Tibial nerve (tissue), 4 donors: Measurements from ENCODE around the gene TBCCD1. TPM values are rescaled to one million over a fixed set of nuclear protein-coding genes. Genes with fewer than 3 reads are reported as not detected.
A peak's percentile ranks its signal among the peaks of the same experiment; 100 is the strongest.

Experiments
- DNase-seq, 2 donors: peaks; one replicate each; pipeline ENCODE4 v3.0.0-alpha.2; 2019; ENCODE audit warnings: low spot score in 2 of 2
- H3K27ac ChIP-seq, 4 donors: fragments of 200-600 bp; sonication (generic) in 3 of 4; one replicate each; pipeline ENCODE4 v1.5.1; 2017 to 2019; ENCODE audit warnings: mild to moderate bottlenecking in 1 of 4
- H3K27me3 ChIP-seq, 2 donors: fragments of 200-600 bp; sonication (generic) in 1 of 2; one replicate each; pipeline versions ENCODE4 v1.5.1 to v1.6.0; 2017 to 2019
- H3K36me3 ChIP-seq, 3 donors: fragments of 200-600 bp; sonication (generic); one replicate each; pipeline ENCODE4 v1.5.1; 2018 to 2019
- H3K4me1 ChIP-seq, 4 donors: fragments of 200-600 bp; sonication (generic) in 3 of 4; one replicate each; pipeline ENCODE4 v1.5.1; 2017 to 2019
- H3K4me3 ChIP-seq, 4 donors: fragments of 200-600 bp; sonication (generic) in 3 of 4; one replicate each; pipeline ENCODE4 v1.5.1; 2017 to 2019; ENCODE audit warnings: mild to moderate bottlenecking in 1 of 4, moderate library complexity in 1 of 4
- H3K9me3 ChIP-seq, 4 donors: fragments of 200-600 bp; sonication (generic) in 3 of 4; one replicate each; pipeline ENCODE4 v1.5.1; 2017 to 2019
- EP300 ChIP-seq, 2 donors: sonication (generic); formaldehyde crosslinking; IDR thresholded peaks; one replicate each; pipeline ENCODE4 v1.6.1; 2017; ENCODE audit warnings: antibody characterized with exemption in 2 of 2, mild to moderate bottlenecking in 1 of 2
- POLR2A ChIP-seq, 2 donors: fragments of 450-650 bp; IDR thresholded peaks; one replicate each; pipeline ENCODE4 v1.6.1; 2017; ENCODE audit warnings: antibody characterized with exemption in 2 of 2, mild to moderate bottlenecking in 2 of 2, moderate library complexity in 2 of 2
- WGBS, 2 donors: methylation state at CpG; one replicate each; pipeline ENCODE4 v1.1.5; 2018; 5-methylcytosine and 5-hydroxymethylcytosine counted together
- total RNA-seq, 4 donors: library from RNA; depleted of rRNA; stranded (reverse); fragments of >200 nt; gene quantifications; one replicate each; pipeline ENCODE4 v1.1.0, GENCODE V29; 2016
- TF ChIP-seq, protein P1 (sequence below), 5 experiments: fragments of 200-600 bp in 3 of 5; fragments of 450-650 bp in 2 of 5; sonication (generic) in 3 of 5; IDR thresholded peaks; one replicate each; pipeline ENCODE4 v1.5.1; 2016 to 2019; ENCODE audit warnings: antibody characterized with exemption in 5 of 5, mild to moderate bottlenecking in 3 of 5, moderate library complexity in 2 of 5

The TBCCD1 gene, protein sequence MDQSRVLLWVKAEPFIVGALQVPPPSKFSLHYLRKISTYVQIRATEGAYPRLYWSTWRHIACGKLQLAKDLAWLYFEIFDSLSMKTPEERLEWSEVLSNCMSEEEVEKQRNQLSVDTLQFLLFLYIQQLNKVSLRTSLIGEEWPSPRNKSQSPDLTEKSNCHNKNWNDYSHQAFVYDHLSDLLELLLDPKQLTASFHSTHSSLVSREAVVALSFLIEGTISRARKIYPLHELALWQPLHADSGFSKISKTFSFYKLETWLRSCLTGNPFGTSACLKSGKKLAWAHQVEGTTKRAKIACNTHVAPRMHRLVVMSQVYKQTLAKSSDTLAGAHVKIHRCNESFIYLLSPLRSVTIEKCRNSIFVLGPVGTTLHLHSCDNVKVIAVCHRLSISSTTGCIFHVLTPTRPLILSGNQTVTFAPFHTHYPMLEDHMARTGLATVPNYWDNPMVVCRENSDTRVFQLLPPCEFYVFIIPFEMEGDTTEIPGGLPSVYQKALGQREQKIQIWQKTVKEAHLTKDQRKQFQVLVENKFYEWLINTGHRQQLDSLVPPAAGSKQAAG
- 10 to 100 TPM; 10.5 to 17.0 (median 11.4) TPM for total RNA-seq

DNA sequence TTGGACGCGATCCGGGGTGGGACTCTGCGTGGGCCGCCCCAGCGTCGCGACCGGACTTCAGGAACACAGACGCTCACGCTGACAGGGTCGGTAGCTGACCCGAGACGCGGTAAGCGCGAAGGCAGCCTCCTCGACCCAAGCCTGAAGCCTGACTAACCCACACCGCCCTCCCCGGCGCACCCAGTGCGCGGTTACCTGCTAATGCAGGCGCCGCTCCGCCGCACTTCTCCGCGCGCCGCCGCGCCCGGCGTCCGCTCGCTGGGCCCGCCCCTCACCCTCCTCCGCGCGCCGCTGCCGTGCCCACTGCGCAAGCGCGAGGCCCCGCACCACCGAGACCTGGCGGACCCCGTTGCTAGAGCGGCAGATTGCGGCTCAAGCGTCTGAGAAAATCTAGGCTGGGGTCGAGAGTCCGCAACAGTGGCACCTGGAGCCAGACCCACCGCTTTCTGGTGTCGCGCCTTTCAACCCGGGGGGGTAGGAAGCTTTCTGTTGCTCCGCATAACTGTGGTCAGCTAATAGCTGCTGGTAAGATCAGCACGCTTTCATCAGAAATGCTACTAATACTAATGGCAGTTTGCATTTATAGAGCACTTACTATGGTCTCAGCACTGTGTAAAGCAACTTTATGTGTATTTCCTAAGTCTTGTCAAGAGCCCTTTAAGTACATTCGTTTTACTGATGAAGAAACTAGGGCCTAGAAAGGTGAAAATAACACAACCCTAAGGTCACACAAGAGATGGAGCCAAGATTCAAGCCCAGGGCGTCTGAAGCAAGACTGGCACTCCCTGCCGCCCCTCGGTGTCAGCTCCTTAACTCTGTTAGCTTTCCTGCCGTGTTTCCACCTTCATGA lies at the start of gene TBCCD1:
Gene TBCCD1, minus strand, starts transcription at position 268 of the 850 bp plus-strand sequence. CDS start 3,010 bp downstream, outside the sequence.
- 0 to 1% methylated on average over 27 to 48 of the region's 66 CpGs for WGBS, 2 donors
- no peaks in the 10 kb centered on the region for H3K27me3 ChIP-seq

DNA sequence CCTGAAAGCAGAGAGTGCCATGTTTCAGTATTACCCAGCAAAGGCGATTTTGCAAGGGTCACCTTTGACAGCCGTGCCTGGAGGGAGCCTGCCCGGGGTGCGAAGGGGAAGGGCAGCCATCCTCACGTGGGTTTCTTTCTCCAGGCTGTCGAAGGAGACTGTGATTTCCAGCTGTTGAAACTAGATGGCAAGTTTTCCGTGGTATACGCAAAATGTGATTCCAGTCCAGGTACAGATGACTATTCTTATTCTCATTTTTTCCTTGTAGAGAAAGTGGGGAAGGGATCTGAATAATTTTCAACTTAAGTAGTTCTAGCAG lies 49.1 kb upstream of the TBCCD1 start:
- H3K27me3 ChIP-seq = peaks cover 0 to 37% of the 10 kb centered on the region in 2 donors
- WGBS, 2 donors = 82 to 85% methylated on average over 8 of the region's 8 CpGs
- no peaks in the 10 kb centered on the region for H3K9me3 ChIP-seq
- H3K4me1 ChIP-seq = peaks cover 0 to 20% (median 2%) of the 10 kb centered on the region in 4 donors
- DNase-seq = no peak
- TF ChIP-seq, protein P1, sequence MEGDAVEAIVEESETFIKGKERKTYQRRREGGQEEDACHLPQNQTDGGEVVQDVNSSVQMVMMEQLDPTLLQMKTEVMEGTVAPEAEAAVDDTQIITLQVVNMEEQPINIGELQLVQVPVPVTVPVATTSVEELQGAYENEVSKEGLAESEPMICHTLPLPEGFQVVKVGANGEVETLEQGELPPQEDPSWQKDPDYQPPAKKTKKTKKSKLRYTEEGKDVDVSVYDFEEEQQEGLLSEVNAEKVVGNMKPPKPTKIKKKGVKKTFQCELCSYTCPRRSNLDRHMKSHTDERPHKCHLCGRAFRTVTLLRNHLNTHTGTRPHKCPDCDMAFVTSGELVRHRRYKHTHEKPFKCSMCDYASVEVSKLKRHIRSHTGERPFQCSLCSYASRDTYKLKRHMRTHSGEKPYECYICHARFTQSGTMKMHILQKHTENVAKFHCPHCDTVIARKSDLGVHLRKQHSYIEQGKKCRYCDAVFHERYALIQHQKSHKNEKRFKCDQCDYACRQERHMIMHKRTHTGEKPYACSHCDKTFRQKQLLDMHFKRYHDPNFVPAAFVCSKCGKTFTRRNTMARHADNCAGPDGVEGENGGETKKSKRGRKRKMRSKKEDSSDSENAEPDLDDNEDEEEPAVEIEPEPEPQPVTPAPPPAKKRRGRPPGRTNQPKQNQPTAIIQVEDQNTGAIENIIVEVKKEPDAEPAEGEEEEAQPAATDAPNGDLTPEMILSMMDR (IDR thresholded peaks at IDR 0.05) = no peak
- TF ChIP-seq EP300 (IDR thresholded peaks at IDR 0.05) = no peak
- no peak for TF ChIP-seq POLR2A (IDR thresholded peaks at IDR 0.05)
- no peak overlapping the region for H3K27ac ChIP-seq
- H3K36me3 ChIP-seq = no peaks in the 10 kb centered on the region
- H3K4me3 ChIP-seq = no peak overlapping the region

More for the DNA sequence above, at the start of gene TBCCD1:
- peak; percentile 76 to 81 for DNase-seq
- H3K27ac ChIP-seq = peak within 1 kb of the TSS; percentile 56 to 93 (median 86)
- no peaks in the 10 kb centered on the region for H3K9me3 ChIP-seq
- peaks cover 0 to 77% (median 21%) of the 10 kb centered on the region in 4 donors for H3K4me1 ChIP-seq
- TF ChIP-seq POLR2A (IDR thresholded peaks at IDR 0.05) (peak; percentile 87 to 92), EP300 (IDR thresholded peaks at IDR 0.05) (peak in 1 of 2 donors; percentile 89)
- TF ChIP-seq, protein P1 (IDR thresholded peaks at IDR 0.05) = no peak
- H3K4me3 ChIP-seq = peak within 1 kb of the TSS; percentile 77 to 92 (median 86)
- H3K36me3 ChIP-seq = peaks cover 0 to 5% (median 0%) of the 10 kb centered on the region in 3 donors

DNA sequence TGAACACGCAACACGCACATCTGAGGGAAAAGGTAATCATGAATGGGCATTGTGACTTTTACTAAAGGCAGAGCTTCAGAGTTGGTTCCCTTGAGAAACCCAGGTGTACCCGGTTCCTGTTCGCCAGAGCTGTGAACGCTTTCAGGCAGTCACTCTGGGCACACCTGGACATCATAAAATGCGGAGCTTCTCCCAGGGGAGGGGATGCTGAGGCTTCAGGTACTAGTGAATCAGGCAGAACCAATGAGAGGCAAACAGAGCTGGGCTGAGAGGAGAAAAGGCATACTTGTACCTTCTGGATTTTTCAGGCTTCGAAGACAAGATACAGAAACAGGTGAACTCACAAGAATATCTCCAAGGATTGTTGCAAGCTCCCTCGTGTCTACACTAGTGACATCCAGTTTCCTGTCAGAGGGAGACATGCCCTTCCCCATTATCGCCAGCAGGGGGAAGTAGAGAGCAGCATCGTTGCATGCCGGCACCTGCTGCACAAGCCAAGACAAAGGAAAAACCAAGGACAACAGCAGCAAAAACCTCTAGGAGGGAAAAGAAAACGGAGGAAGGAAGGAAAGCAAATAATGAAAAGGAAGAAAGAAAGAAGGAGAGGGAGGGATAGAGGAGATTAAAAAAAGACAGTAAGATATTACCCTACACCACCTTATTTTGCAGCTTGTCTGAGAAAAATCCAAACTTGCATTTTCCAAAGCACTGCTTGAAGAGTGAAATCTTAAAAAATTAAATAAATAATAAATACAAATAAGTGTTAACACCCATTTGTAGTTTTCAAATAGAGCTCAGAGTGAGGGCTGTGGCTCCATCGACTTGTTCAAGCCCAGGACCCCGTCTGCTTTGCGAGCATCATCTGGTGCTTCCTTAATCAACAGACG lies 47.7 kb upstream of the TBCCD1 start:
- Histone ChIP-seq H3K27me3 (peaks cover 0 to 37% of the 10 kb centered on the region in 2 donors), H3K27ac (no peak overlapping the region), H3K9me3 (no peaks in the 10 kb centered on the region), H3K4me3 (no peak overlapping the region), H3K4me1 (peaks cover 0 to 20% (median 2%) of the 10 kb centered on the region in 4 donors), H3K36me3 (no peaks in the 10 kb centered on the region)
- no peak for TF ChIP-seq POLR2A (IDR thresholded peaks at IDR 0.05)
- TF ChIP-seq, protein P1 (IDR thresholded peaks at IDR 0.05) = peak; percentile 80 to 96 (median 93)
- peak; percentile 54 to 79 for DNase-seq
- WGBS, 2 donors = 29 to 36% methylated on average over 16 of the region's 16 CpGs

DNA sequence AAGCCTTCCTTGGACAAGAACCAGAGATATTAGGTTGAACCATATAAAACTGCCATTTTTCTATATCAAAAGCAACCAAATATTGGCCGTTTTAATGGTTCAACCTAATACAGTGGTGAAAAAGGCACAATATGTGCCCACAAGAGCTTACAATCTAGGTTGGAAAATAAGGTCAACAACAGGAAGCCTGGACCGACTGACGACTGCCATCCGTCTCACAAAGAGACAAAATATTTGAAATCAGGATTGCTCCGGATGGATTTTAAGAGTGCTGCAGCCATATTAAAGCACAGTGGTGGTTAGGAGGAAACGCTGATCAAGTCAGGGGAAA lies 47.1 kb upstream of the TBCCD1 start:
- 52 to 57% methylated on average over 6 of the region's 6 CpGs for WGBS, 2 donors

More for the DNA sequence above, 47.1 kb upstream of the TBCCD1 start:
- H3K9me3 ChIP-seq = no peaks in the 10 kb centered on the region
- H3K27ac ChIP-seq = no peak overlapping the region
- no peak overlapping the region for H3K4me3 ChIP-seq
- DNase-seq = no peak
- H3K4me1 ChIP-seq = peaks cover 0 to 20% (median 2%) of the 10 kb centered on the region in 4 donors
- peaks cover 0 to 37% of the 10 kb centered on the region in 2 donors for H3K27me3 ChIP-seq
- TF ChIP-seq, protein P1 (IDR thresholded peaks at IDR 0.05) = no peak
- TF ChIP-seq EP300 (IDR thresholded peaks at IDR 0.05) (no peak), POLR2A (IDR thresholded peaks at IDR 0.05) (no peak)
- no peaks in the 10 kb centered on the region for H3K36me3 ChIP-seq
